ENCODE data around the gene HERC3. TPM values are rescaled to one million over a fixed set of nuclear protein-coding genes. Genes with fewer than 3 reads are reported as not detected.
A peak's percentile ranks its signal among the peaks of the same experiment; 100 is the strongest.

HERC3 gene
- total RNA-seq, result 7.5 and 9.8 TPM in 2 replicates

DNA sequence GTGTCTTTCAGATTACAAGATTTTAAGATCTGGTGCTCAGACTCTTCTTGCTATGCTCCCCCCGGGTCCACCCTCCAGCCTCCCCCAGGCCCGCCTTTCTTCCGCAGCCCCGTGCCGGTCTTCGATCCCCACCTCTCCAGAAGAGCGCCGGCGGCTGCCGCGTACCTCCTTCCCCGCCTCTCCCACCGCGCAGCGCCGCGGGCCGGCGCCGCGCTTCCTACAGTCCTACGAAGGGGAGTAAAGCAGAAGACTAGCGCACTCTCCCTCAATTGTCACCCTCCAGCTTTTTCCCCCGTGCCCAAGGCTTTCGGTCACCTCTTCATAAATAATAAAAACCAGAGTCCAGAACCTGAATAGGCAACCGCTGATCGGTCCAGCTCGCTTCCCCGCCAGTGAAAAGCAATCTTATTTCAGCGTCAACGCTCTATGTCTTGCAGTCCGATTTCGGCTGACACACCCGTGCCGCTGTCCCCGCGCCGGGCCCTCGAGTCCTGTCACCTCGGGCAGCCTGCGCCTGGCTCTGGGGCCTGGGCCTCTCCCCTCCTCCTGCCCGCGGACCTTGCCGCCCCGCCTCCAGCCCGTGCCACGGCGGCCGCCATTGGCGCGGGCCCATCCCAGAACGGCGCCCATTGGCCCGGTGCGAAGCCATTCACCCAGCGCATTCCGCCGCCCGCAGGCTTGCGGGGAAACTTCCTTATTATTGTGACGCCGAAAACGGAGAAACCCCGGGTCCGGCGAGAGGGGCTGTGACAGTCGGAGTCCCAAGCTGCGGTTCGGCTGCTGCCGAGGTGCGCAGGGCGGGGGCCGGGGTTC is at the start of gene HERC3:
TSS of gene HERC3 (plus strand) at position 694 of the 813 bp plus-strand sequence. CDS start 13,344 bp downstream, outside the sequence.
- peak; percentile 92 for DNase-seq (ENCODE audit: low read depth in 2 of 2)

DNA sequence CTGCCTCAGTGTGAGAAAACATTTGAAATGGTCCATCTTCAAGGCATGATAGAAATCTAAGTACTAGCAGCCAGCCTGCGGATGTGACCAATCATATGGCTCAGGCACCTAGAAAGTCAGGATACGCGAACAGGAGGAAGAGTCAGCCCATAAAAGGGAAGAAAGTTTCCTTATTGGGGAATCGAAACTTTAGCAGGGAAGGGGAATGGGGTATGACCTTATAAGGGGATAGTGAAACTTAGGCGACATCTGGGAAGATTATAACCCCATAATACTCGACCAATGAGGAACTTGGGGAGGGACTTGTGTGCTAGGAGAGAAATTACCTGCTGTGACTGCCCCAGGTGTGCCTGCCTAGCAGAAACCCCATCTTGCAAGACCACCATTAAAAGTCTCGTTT is 42.5 kb upstream of the HERC3 start:
- DNase-seq (ENCODE audit: low read depth in 2 of 2), result no peak

DNA sequence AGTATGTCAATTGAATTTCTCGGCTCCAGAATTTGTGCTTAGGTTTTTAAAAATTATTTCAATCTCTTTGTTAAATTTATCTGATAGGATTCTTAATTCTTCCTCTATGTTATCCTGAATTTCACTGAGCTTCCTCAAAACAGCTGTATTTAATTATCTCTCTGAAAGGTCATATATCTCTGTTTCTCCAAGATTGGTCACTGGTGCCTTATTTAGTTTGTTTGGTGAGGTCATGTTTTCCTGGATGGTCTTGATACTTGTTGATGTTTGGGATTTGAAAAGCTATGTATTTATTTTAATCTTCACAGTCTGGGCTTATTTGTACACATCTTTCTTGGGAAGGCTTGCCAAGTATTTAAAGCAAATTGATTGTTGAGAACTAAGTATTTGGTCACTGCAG is 24.7 kb upstream of the HERC3 start:
- DNase-seq (ENCODE audit: low read depth in 2 of 2), result no peak

DNA sequence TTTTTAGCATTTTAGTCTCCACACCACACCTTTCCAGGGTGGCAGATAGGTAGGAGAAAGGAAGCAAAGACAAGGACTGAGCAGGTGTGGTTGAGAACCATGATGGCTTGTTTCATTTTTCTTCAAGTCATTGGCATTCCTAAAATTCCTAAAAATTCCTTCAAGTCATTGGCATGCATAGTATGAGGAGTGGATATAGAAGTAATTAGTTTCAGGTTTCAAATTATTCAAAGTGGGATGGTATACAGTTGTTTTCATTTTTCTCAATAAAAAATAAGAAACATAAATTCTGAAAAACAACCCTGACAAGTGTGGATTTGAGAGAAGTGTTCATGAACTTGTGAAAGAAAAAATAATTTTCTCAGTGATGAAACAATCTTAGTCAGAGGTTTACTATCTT is 22.3 kb upstream of the HERC3 start:
- no peak for DNase-seq (ENCODE audit: low read depth in 2 of 2)

DNA sequence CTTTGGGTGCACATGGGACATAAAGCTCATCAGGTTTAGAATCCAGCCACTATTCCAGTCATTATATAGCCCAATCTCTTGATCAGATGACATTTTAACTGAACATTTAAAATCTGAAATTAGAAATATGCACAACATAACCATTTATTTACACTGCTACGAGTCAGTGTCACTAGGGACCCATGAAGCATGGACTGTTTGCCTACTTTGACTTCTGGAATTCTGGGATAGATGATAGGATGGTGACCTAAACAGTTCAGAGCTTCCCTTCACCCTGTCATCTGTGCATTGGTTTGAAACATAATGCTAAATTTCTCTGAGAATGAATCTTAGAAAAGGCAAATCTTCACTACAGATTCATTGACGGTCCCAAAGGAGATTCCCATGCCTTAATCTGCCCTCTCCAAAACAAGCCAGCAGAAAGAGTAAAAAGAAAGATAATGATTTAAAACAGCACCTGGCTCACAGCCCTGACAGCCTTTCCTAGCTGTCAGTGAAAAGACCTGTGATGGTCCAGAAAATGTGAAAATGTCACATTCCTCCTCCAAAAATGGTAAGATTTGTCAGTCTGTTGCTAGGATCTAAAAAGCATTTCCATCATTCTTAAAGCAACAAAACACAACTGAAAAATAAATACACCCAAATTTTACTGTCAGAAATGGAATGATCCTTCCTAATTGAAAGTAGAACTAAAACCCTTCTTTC is 18.9 kb upstream of the HERC3 start:
- no peak for DNase-seq (ENCODE audit: low read depth in 2 of 2)

DNA sequence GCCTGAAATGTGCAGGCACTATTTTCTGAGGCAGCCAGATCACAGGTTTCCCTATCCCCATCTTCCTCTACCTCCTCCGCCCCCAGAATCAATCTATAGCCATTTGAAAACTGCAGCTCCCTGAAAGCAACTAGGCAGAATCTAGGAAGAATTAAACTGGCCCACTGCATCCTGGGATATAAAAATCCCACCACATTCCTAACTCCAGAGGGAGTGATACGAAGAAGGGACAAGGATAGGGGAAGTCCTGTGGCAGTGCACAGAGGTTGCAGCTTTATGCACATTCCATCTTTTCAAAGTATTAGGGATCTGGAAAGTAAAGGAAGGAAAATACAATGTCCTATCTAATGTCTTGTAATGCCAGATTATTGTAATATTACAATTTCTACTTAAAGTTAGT is 18.3 kb upstream of the HERC3 start:
- peak in 1 of 2 donors; percentile 11 for DNase-seq (ENCODE audit: low read depth in 2 of 2)

DNA sequence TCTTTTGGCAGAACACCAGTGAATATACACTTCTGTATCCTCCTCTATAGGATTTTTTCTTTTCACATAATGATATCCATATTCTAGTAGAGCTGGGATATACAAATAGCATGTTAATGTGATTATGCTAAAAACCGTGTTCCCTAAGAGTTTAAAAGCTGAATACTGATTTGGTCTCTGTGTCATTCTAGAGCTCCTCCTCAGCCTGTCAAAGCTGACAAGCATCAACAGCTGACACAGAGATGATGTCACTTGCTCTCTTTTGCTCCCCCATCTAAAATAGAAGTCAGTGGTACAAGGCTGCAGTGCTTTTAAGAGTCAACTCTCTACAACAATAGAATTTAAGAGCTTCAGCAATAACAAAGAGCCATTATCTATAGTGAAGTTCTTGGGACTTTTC is 17.1 kb upstream of the HERC3 start:
- peak in 1 of 2 donors; percentile 15 for DNase-seq (ENCODE audit: low read depth in 2 of 2)

DNA sequence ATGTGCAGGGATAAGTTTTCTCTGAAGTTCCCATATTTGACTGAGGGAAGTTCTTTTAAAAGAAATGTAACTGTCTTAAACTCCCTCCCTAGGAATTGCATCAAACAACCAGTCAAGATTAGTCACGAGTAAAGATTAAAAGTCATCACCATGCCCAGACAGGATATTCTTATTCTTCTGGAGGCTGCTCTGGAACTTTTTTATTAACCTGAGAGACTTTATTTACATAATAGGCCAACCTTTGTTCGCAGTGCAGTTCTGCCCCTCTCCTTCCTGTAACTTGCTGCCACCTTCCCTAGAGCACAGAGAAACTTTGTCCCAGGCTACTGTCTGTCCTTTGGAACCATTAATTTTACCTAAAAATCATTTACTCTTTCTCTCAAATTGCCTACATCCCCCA is 9.8 kb upstream of the HERC3 start:
- no peak for DNase-seq (ENCODE audit: low read depth in 2 of 2)

DNA sequence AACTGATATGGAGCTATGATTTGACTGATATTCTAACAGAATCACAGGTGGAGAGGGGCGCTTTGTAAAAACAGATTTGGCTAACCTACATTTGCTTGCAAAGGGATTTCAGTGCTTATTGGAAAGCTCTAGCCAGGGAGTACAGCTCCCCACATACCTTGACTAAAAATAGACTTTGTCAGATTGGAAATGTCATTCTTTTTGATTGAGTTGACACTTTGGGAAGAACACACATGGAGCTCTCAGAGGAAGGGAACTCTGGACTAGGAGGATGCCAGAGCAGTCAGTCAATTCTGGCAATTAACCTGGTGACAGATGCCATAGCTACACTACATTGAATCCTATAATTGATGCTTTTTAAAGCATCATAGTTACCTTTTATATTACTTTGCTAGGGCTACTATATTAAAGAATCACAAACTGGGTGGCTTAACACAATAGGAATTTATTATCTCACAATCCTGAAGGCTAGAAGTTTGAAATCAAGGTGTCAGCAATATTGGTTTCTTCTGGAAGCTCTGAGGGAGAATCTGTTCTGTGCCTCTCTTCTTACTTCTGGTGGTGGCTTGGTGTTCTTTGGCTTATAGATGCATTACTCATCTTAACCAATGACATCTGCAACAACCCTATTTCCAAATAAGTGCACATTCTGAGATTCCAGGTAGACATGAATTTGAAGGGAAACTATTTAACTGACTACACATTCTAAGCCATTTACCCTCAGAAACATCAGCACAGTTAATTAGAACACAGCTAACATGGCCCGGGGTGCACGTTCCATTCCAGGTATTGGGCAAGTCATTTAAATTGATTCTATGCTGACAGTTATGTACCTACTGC is 8.4 kb upstream of the HERC3 start:
- DNase-seq (ENCODE audit: low read depth in 2 of 2), result no peak

DNA sequence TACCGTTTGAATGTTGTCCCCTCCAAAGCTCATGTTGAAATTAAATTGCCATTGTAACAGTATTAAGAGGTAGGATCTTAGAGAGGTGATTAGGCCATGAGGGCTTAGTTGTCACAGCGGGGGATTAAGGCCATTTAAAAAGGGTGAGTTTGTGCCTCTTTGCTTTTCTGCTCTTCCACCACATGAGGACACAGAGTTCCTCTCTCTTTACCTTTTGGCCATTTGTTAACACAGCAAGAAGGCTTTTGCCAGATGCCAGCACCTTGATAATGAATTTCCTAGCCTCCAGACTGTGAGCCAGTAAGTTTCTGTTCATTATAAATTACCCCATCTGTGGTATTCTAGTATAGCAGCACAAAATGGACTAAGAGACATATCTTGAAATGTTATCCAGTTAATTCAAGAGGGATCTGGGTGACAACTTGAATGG is 7.8 kb upstream of the HERC3 start:
- no peak for DNase-seq (ENCODE audit: low read depth in 2 of 2)

DNA sequence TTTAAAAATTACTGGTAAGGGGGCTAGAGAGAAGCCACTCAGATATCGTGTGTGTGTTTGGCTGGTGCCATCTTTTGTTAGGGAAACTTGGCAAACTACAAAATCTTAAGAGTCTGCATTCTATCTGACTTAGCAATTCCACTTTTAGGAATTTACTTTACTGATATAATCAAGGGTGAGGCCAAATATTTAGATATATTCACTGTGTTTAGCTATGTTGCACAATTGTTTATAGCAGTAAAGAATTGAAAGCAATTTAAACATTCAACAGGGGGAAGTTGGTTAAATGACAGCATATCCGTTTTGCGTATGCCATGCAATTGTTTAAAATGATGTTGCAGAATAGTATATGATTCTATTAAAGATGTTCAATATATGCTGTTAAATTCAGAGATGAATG is 6.4 kb upstream of the HERC3 start:
- DNase-seq (ENCODE audit: low read depth in 2 of 2), result no peak

DNA sequence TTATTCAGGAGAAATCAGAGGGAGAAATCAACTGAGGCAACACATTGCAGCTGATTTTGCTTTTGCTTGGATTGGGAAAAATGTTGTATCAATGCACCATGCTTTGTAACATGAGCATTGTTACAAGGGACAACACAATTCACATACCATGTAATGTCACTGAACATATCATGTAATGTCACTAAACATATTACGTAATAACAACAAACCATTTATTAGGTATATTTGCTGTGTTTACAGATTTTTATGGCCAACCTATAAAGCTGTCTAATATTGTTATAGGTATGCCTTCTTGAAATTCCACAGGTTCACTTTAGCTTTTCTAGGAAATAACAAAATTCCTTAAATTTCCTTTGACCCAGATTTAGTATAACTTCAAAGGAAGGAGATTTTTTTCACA is 5.0 kb upstream of the HERC3 start:
- no peak for DNase-seq (ENCODE audit: low read depth in 2 of 2)

DNA sequence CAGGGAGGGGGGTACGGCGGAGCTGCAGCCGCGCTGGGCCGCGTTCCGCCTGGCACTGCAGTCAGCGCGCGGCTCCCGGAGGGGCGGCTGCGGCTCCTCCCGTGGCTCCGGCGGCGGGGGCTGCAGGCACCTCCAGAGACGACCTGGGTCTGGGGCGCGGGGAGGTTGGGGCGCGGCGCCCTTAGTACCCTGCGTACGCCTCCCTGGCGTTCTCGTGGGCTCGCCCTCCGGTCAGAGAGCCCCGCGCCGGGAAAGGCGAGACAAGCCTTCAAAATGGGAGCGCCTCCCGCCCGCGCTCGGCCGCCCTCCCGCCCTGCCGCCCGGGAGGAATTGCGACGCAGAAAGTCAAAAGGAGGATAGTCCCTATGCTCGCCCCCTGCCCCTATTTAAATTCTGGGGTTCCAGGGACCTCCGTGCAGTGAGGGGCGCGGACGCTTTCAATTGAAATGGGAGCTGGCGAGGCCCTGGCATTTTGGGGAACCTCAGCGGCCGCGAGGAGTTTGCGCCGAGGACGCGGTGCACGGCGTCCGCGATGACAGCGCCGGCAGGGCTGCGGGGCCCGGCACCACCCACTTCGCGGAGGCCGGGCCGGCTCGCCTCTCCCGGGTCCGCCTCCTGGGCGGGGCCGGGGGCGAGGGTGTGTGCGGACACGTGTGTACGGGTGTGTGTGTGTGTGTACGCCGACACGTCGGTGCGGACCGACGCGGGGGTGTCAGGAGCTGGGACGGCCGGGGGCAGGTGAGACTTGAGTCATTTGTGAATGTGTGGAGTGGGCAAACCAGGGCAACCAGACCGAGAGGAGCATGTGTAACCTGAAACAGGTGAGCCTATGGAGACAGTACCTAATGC is 544 bp downstream of the HERC3 start:
- peak; percentile 86 for DNase-seq (ENCODE audit: low read depth in 2 of 2)

DNA sequence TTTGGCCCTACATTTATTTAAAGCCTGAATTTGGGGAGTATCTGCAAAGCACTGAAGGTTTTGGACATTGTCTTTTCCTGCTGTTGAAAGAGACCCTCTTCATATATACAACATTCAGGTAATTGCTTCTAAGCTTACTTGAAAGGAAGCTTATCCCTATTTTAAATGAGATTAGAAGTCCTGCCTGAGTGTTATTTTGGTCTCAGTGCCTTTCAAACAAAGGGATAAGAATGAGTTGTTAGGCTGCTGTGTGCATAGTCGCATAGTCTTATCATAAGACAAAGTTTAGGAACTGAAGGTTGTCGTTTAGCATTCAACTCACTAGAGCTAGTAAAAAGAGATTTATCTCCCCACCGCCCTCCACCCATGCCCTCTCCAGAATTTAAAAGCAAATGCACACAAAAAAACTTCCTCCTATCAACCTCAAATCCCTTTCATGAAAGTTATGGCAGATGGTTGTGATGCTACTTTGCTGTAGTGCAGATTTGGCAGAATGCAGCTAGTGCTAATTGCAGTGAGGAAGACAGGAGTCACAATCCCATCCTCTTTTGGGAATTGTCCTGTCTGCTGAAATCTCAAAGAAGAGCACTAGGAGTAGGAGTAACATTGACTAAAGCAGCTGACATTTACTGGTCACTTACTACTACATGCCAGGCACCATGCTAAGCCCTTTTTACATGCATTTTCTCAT is 5.8 kb downstream of the HERC3 start:
- DNase-seq (ENCODE audit: low read depth in 2 of 2), result no peak

DNA sequence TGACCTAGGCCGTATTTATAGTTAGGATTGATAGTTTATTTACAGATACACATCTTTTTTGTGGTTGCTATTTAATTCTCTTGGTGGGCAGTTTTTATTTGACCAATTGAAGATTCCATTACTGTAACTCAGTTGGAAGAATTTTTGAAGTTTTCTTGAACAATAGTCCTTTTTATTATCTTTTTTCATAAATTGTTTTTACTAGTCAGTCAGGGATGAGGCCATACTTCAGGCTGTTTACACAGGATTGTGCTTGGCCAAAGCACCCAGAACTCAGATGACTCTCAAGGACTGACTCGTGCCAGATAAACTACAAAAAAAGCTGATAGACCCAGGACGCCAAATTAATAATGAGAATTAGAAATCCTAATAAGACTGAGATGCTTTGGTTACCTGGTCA is 7.0 kb downstream of the HERC3 start:
- DNase-seq (ENCODE audit: low read depth in 2 of 2), result peak in 1 of 2 donors; percentile 59

DNA sequence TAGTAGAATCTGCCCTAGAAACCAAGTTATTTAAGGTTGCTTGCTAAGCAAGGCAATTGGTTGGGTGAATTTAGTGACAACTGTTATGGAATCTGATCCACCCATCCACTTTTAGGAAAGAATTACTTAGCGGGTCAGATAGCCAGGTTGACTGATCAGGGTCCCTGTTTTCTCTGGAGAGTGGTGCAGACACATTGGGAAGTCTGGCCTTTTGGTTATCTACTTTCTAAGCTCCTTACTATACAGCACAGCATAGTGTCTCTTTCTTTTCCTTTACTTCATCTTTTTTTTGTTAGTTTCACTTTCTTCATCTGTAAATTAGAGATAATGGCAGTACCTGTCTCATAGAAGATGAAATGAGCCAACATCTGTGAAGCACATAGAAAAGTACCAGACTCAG is 7.4 kb downstream of the HERC3 start:
- DNase-seq (ENCODE audit: low read depth in 2 of 2), result no peak

DNA sequence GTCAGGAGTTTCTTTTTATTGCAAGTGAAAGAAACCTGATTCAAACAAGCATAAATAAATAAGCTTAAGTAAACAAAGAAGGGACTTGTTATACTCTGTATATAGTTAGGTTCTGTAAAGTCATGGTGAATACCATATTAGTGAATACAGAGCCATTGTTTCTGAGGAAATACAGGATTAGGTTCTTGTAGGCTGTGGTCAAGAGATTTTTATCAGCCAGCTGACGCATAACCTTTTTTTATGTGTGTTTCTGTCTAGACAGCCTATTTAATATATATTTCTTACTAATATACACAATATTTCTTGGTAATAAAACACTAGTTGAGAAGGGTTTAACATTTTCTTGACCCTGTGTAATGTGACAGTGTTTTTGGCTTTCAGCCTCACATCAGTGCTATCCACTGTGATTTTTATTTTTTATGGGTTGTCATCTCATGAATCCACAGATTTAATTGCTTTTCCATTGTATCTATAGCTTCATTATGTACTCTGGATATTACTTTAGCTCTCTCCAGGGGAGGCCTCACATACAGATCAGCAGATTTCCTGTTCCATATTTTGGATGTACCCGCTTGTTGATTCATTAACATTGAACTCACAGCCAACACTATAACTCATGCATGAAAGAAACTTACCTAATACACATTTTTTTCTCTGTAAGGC is 8.0 kb downstream of the HERC3 start:
- DNase-seq (ENCODE audit: low read depth in 2 of 2), result peak; percentile 41 to 92

DNA sequence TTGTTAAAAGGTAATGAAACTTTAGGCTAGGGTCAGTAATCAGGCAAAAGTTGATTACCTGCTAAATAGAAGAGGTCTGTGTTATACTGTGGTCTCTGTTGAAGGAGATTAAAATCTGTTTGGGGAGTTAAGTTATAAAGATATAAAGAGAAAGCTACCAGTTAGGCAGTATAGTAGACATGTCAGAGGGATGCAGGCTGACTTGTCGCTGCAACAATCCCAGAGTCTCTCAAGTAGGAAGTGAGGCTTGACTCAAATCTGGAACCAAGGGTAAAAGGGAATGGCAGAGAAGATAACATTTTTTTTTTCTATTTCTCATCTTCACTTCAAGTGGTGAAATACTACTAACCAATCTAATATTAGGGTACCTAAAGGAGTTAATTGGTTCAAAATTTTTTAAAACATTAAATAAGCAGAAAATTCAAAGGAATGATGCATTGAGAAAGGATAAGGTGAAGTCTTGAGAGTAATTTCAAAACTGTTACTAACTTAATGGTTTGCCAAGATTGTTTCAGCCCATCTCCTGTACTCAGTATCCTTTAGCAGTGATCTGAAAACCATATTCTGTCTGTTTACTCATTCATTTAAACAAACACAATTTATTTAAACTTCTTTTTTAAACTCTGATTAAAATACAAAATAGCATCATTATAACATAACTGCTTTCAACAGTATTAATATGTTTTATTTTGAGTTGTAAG is 12.8 kb downstream of the HERC3 start:
- no peak for DNase-seq (ENCODE audit: low read depth in 2 of 2)

DNA sequence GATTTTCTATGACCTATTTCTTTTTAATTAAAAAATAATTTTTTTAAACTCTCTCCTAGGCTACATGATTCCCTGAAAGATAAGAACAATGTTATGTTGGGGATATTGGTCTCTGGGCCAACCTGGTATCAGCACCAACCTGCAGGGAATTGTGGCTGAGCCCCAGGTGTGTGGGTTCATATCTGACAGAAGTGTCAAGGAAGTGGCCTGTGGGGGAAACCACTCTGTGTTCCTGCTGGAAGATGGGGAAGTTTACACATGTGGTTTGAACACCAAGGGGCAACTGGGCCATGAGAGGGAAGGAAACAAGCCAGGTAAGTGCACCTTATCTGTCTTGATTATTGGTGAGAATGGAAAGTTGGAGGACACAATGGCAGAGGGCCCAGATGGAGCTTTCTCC is 13.5 kb downstream of the HERC3 start:
- no peak for DNase-seq (ENCODE audit: low read depth in 2 of 2)
